GM23338 (cell line): ENCODE data around the gene MSL1.

Experiments used
- CREB1 ChIP-seq: fragments of 250-450 bp; sonication (Bioruptor Pico); IDR thresholded peaks from 2 replicates; pipeline ENCODE4 v1.5.0; 2020; ENCODE audit warnings: low read depth, mild to moderate bottlenecking, moderate library complexity
- EZH2 ChIP-seq: fragments of 200-600 bp; sonication (generic); IDR thresholded peaks from one replicate; pipeline ENCODE4 v1.8.0; 2017; ENCODE audit warnings: antibody characterized with exemption, mild to moderate bottlenecking, low read depth; ENCODE audit not compliant: unreplicated experiment
- EZH2phosphoT487 ChIP-seq: fragments of 200-600 bp; sonication (generic); IDR thresholded peaks from one replicate; pipeline ENCODE4 v1.8.1; 2018; ENCODE audit warnings: antibody characterized with exemption; ENCODE audit not compliant: unreplicated experiment
- JUNB ChIP-seq: IDR thresholded peaks from one replicate; pipeline ENCODE4 v1.6.1; 2016; ENCODE audit warnings: antibody characterized with exemption; ENCODE audit not compliant: unreplicated experiment
- NANOG ChIP-seq: IDR thresholded peaks from 2 replicates; pipeline ENCODE4 v1.6.1; 2016; ENCODE audit warnings: antibody characterized with exemption, borderline replicate concordance
- POLR2AphosphoS5 ChIP-seq: IDR thresholded peaks from 2 replicates; pipeline ENCODE4 v1.6.1; 2016; ENCODE audit warnings: antibody characterized with exemption, low read depth
- STAT1 ChIP-seq: IDR thresholded peaks from one replicate; pipeline ENCODE4 v1.6.1; 2016; ENCODE audit warnings: antibody characterized with exemption; ENCODE audit not compliant: unreplicated experiment
- ZNF114 ChIP-seq: fragments of 250-450 bp; sonication (Bioruptor Pico); IDR thresholded peaks from 2 replicates; pipeline ENCODE4 v1.5.0; 2020; ENCODE audit warnings: mild to moderate bottlenecking, moderate library complexity
- TF ChIP-seq, protein P1 (sequence below), 2 experiments: fragments of 200-600 bp in 1 of 2; sonication (generic) in 1 of 2; conservative IDR thresholded peaks; 2 replicates each; pipeline versions ENCODE4 v1.5.1 to v1.6.1; 2016 to 2017; ENCODE audit warnings: antibody characterized with exemption in 2 of 2, low read depth in 2 of 2, mild to moderate bottlenecking in 2 of 2, moderate library complexity in 1 of 2
- TF ChIP-seq, protein P2 (sequence below): IDR thresholded peaks from 2 replicates; pipeline ENCODE4 v1.6.1; 2016; ENCODE audit warnings: antibody characterized with exemption
- TF ChIP-seq, protein P3 (sequence below): IDR thresholded peaks from one replicate; pipeline ENCODE4 v1.6.1; 2018; ENCODE audit warnings: antibody characterized with exemption; ENCODE audit not compliant: unreplicated experiment
- TF ChIP-seq, protein P4 (sequence below): fragments of 250-450 bp; sonication (Bioruptor Pico); IDR thresholded peaks from 2 replicates; pipeline ENCODE4 v1.5.0; 2020; ENCODE audit warnings: mild to moderate bottlenecking, moderate library complexity

DNA sequence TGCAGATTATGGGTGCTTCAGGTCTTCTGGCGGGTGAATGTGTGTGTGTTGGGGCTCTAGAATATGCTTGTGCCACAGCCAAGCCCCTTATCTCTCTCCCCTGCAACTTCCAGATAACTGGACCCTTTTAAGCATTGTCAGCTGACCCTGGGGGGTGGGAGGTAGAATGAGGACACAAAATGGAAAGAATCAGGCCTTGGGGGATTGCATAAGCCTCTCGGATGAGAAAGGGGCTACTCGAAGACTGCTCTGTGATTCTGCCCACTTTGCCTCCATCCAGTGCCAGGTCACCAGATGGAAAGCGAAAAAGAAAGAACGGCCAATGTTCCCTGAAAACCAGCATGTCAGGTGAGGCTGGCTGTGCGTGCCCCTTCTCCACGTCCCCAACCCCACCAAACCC is 45.2 kb upstream of the MSL1 start:
- no peak for TF ChIP-seq CREB1 (CRISPR knock-in tag)
- TF ChIP-seq, protein P1, sequence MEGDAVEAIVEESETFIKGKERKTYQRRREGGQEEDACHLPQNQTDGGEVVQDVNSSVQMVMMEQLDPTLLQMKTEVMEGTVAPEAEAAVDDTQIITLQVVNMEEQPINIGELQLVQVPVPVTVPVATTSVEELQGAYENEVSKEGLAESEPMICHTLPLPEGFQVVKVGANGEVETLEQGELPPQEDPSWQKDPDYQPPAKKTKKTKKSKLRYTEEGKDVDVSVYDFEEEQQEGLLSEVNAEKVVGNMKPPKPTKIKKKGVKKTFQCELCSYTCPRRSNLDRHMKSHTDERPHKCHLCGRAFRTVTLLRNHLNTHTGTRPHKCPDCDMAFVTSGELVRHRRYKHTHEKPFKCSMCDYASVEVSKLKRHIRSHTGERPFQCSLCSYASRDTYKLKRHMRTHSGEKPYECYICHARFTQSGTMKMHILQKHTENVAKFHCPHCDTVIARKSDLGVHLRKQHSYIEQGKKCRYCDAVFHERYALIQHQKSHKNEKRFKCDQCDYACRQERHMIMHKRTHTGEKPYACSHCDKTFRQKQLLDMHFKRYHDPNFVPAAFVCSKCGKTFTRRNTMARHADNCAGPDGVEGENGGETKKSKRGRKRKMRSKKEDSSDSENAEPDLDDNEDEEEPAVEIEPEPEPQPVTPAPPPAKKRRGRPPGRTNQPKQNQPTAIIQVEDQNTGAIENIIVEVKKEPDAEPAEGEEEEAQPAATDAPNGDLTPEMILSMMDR (conservative IDR thresholded peaks at IDR 0.05; ENCODE audit: low read depth in 2 of 2): no peak
- no peak for TF ChIP-seq POLR2AphosphoS5
- TF ChIP-seq EZH2phosphoT487: no peak
- TF ChIP-seq, protein P2, sequence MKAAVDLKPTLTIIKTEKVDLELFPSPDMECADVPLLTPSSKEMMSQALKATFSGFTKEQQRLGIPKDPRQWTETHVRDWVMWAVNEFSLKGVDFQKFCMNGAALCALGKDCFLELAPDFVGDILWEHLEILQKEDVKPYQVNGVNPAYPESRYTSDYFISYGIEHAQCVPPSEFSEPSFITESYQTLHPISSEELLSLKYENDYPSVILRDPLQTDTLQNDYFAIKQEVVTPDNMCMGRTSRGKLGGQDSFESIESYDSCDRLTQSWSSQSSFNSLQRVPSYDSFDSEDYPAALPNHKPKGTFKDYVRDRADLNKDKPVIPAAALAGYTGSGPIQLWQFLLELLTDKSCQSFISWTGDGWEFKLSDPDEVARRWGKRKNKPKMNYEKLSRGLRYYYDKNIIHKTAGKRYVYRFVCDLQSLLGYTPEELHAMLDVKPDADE: no peak
- TF ChIP-seq EZH2: no peak
- TF ChIP-seq, protein P3, sequence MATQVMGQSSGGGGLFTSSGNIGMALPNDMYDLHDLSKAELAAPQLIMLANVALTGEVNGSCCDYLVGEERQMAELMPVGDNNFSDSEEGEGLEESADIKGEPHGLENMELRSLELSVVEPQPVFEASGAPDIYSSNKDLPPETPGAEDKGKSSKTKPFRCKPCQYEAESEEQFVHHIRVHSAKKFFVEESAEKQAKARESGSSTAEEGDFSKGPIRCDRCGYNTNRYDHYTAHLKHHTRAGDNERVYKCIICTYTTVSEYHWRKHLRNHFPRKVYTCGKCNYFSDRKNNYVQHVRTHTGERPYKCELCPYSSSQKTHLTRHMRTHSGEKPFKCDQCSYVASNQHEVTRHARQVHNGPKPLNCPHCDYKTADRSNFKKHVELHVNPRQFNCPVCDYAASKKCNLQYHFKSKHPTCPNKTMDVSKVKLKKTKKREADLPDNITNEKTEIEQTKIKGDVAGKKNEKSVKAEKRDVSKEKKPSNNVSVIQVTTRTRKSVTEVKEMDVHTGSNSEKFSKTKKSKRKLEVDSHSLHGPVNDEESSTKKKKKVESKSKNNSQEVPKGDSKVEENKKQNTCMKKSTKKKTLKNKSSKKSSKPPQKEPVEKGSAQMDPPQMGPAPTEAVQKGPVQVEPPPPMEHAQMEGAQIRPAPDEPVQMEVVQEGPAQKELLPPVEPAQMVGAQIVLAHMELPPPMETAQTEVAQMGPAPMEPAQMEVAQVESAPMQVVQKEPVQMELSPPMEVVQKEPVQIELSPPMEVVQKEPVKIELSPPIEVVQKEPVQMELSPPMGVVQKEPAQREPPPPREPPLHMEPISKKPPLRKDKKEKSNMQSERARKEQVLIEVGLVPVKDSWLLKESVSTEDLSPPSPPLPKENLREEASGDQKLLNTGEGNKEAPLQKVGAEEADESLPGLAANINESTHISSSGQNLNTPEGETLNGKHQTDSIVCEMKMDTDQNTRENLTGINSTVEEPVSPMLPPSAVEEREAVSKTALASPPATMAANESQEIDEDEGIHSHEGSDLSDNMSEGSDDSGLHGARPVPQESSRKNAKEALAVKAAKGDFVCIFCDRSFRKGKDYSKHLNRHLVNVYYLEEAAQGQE: no peak
- no peak for TF ChIP-seq JUNB
- no peak for TF ChIP-seq NANOG
- TF ChIP-seq STAT1: no peak
- TF ChIP-seq ZNF114 (CRISPR knock-in tag): no peak
- TF ChIP-seq, protein P4, sequence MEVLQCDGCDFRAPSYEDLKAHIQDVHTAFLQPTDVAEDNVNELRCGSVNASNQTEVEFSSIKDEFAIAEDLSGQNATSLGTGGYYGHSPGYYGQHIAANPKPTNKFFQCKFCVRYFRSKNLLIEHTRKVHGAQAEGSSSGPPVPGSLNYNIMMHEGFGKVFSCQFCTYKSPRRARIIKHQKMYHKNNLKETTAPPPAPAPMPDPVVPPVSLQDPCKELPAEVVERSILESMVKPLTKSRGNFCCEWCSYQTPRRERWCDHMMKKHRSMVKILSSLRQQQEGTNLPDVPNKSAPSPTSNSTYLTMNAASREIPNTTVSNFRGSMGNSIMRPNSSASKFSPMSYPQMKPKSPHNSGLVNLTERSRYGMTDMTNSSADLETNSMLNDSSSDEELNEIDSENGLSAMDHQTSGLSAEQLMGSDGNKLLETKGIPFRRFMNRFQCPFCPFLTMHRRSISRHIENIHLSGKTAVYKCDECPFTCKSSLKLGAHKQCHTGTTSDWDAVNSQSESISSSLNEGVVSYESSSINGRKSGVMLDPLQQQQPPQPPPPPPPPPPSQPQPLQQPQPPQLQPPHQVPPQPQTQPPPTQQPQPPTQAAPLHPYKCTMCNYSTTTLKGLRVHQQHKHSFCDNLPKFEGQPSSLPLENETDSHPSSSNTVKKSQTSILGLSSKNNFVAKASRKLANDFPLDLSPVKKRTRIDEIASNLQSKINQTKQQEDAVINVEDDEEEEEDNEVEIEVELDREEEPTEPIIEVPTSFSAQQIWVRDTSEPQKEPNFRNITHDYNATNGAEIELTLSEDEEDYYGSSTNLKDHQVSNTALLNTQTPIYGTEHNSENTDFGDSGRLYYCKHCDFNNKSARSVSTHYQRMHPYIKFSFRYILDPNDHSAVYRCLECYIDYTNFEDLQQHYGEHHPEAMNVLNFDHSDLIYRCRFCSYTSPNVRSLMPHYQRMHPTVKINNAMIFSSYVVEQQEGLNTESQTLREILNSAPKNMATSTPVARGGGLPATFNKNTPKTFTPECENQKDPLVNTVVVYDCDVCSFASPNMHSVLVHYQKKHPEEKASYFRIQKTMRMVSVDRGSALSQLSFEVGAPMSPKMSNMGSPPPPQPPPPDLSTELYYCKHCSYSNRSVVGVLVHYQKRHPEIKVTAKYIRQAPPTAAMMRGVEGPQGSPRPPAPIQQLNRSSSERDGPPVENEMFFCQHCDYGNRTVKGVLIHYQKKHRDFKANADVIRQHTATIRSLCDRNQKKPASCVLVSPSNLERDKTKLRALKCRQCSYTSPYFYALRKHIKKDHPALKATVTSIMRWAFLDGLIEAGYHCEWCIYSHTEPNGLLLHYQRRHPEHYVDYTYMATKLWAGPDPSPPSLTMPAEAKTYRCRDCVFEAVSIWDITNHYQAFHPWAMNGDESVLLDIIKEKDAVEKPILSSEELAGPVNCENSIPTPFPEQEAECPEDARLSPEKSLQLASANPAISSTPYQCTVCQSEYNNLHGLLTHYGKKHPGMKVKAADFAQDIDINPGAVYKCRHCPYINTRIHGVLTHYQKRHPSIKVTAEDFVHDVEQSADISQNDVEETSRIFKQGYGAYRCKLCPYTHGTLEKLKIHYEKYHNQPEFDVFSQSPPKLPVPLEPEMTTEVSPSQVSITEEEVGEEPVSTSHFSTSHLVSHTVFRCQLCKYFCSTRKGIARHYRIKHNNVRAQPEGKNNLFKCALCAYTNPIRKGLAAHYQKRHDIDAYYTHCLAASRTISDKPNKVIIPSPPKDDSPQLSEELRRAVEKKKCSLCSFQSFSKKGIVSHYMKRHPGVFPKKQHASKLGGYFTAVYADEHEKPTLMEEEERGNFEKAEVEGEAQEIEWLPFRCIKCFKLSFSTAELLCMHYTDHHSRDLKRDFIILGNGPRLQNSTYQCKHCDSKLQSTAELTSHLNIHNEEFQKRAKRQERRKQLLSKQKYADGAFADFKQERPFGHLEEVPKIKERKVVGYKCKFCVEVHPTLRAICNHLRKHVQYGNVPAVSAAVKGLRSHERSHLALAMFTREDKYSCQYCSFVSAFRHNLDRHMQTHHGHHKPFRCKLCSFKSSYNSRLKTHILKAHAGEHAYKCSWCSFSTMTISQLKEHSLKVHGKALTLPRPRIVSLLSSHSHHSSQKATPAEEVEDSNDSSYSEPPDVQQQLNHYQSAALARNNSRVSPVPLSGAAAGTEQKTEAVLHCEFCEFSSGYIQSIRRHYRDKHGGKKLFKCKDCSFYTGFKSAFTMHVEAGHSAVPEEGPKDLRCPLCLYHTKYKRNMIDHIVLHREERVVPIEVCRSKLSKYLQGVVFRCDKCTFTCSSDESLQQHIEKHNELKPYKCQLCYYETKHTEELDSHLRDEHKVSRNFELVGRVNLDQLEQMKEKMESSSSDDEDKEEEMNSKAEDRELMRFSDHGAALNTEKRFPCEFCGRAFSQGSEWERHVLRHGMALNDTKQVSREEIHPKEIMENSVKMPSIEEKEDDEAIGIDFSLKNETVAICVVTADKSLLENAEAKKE (CRISPR knock-in tag): no peak
